Measurements from ENCODE around the gene DCK.

The DCK gene

GRCh38 chr4:71065991-71066510 is 72.6 kb downstream of the DCK start:
- DNase-seq: no peak

- no peak for DNase-seq
Observed at GRCh38 chr4:71066737-71067716, 73.6 kb downstream of the DCK start.

- DNase-seq: no peak
Observed at GRCh38 chr4:71069063-71069462, 75.6 kb downstream of the DCK start.

- no peak for DNase-seq
Observed at GRCh38 chr4:71070015-71070414, 76.6 kb downstream of the DCK start.

GRCh38 chr4:71074452-71075299 is 81.2 kb downstream of the DCK start:
- DNase-seq: no peak
